Thyroid gland (tissue), 4 donors: ENCODE measurements around the gene HES3.

Experiments
- CTCF ChIP-seq, 6 experiments: fragments of 200-600 bp in 3 of 6; fragments of 450-650 bp in 3 of 6; sonication (generic) in 3 of 6; IDR thresholded peaks; one replicate each; pipeline ENCODE4 v1.5.1; 2016 to 2019; ENCODE audit warnings: antibody characterized with exemption in 6 of 6, mild to moderate bottlenecking in 2 of 6, inconsistent platforms in 1 of 6, moderate library complexity in 1 of 6
- POLR2A ChIP-seq, 2 donors: fragments of 450-650 bp; IDR thresholded peaks; one replicate each; pipeline ENCODE4 v1.6.1; 2017; ENCODE audit warnings: antibody characterized with exemption in 2 of 2, mild to moderate bottlenecking in 2 of 2, moderate library complexity in 1 of 2

- TF ChIP-seq POLR2A (IDR thresholded peaks at IDR 0.05), result no peak
- no peak for TF ChIP-seq CTCF (IDR thresholded peaks at IDR 0.05)
Measured at GRCh38 chr1:6273380-6273891, 29.5 kb downstream of the HES3 start.
